Liver (tissue), 9 donors: Measurements from ENCODE around the gene DPH2. TPM values are rescaled to one million over a fixed set of nuclear protein-coding genes. Genes with fewer than 3 reads are reported as not detected.
A peak's percentile ranks its signal among the peaks of the same experiment; 100 is the strongest.

ENCODE experiments used
- DNase-seq: peaks from one replicate; pipeline ENCODE4 v3.0.0-alpha.2; 2017; ENCODE audit warnings: low spot score
- H3K27ac ChIP-seq, 2 donors: one replicate each; pipeline ENCODE4 v1.7.0; 2013; ENCODE audit warnings: inconsistent platforms in 2 of 2, low read length in 2 of 2, control low read depth in 1 of 2, low read depth in 1 of 2, mild to moderate bottlenecking in 1 of 2
- H3K27me3 ChIP-seq, 4 donors: one replicate each; pipeline versions ENCODE4 v1.6.1 to v1.7.0; 2013; ENCODE audit warnings: low read length in 3 of 4, inconsistent platforms in 1 of 4, mild to moderate bottlenecking in 1 of 4, moderate library complexity in 1 of 4; ENCODE audit not compliant: control insufficient read depth in 4 of 4, insufficient read depth in 4 of 4
- H3K36me3 ChIP-seq, 4 donors: one replicate each; pipeline versions ENCODE4 v1.6.1 to v1.7.0; 2013; ENCODE audit warnings: low read length in 3 of 4, mild to moderate bottlenecking in 3 of 4, low read depth in 1 of 4, moderate library complexity in 1 of 4; ENCODE audit not compliant: control insufficient read depth in 4 of 4, insufficient read depth in 3 of 4
- H3K4me1 ChIP-seq, 4 donors: one replicate each; pipeline versions ENCODE4 v1.6.1 to v1.7.0; 2013; ENCODE audit warnings: low read length in 3 of 4, mild to moderate bottlenecking in 3 of 4, moderate library complexity in 1 of 4; ENCODE audit not compliant: control insufficient read depth in 4 of 4, insufficient read depth in 4 of 4
- H3K4me3 ChIP-seq, 3 donors: one replicate each; pipeline versions ENCODE4 v1.6.1 to v1.7.0; 2013; ENCODE audit warnings: low read length in 3 of 3, control low read depth in 1 of 3, low read depth in 1 of 3, mild to moderate bottlenecking in 1 of 3
- H3K9ac ChIP-seq, 2 donors: one replicate each; pipeline ENCODE4 v1.7.0; 2013; ENCODE audit warnings: low read length in 2 of 2, mild to moderate bottlenecking in 2 of 2, moderate library complexity in 2 of 2, control low read depth in 1 of 2, low read depth in 1 of 2
- H3K9me3 ChIP-seq, 4 donors: one replicate each; pipeline versions ENCODE4 v1.6.1 to v1.7.0; 2013; ENCODE audit warnings: low read length in 3 of 4; ENCODE audit not compliant: control insufficient read depth in 4 of 4
- EGR1 ChIP-seq, 2 donors: IDR thresholded peaks; 2 replicates each; pipeline ENCODE4 v1.6.1; 2016 to 2018; ENCODE audit warnings: antibody characterized with exemption in 2 of 2, low read depth in 2 of 2
- FOXA1 ChIP-seq: IDR thresholded peaks from 2 replicates; pipeline ENCODE4 v1.6.1; 2016; ENCODE audit warnings: antibody characterized with exemption
- FOXA2 ChIP-seq: IDR thresholded peaks from 2 replicates; pipeline ENCODE4 v1.6.1; 2016; ENCODE audit warnings: antibody characterized with exemption
- GABPA ChIP-seq, 2 donors: IDR thresholded peaks in 1 of 2; conservative IDR thresholded peaks in 1 of 2; 2 replicates each; pipeline ENCODE4 v1.6.1; 2016; ENCODE audit warnings: antibody characterized with exemption in 2 of 2, mild to moderate bottlenecking in 1 of 2, moderate library complexity in 1 of 2
- HNF4A ChIP-seq, 2 donors: conservative IDR thresholded peaks; 2 replicates each; pipeline ENCODE4 v1.6.1; 2016; ENCODE audit warnings: antibody characterized with exemption in 2 of 2, mild to moderate bottlenecking in 2 of 2
- HNF4G ChIP-seq: IDR thresholded peaks from 2 replicates; pipeline ENCODE4 v1.6.1; 2016; ENCODE audit warnings: antibody characterized with exemption
- JUND ChIP-seq, 2 donors: IDR thresholded peaks; 2 replicates each; pipeline ENCODE4 v1.6.1; 2016; ENCODE audit warnings: antibody characterized with exemption in 2 of 2
- MAX ChIP-seq: IDR thresholded peaks from 2 replicates; pipeline ENCODE4 v1.6.1; 2016; ENCODE audit warnings: antibody characterized with exemption
- NR2F2 ChIP-seq: IDR thresholded peaks from 2 replicates; pipeline ENCODE4 v1.6.1; 2016; ENCODE audit warnings: antibody characterized with exemption
- RAD21 ChIP-seq, 2 donors: IDR thresholded peaks; 2 replicates each; pipeline ENCODE4 v1.6.1; 2016; ENCODE audit warnings: antibody characterized with exemption in 2 of 2, mild to moderate bottlenecking in 2 of 2
- RXRA ChIP-seq, 2 donors: IDR thresholded peaks; 2 replicates each; pipeline ENCODE4 v1.6.1; 2017 to 2018; ENCODE audit warnings: antibody characterized with exemption in 2 of 2, mild to moderate bottlenecking in 1 of 2
- SP1 ChIP-seq: IDR thresholded peaks from 2 replicates; pipeline ENCODE4 v1.6.1; 2018; ENCODE audit warnings: antibody characterized with exemption, mild to moderate bottlenecking
- TAF1 ChIP-seq: conservative IDR thresholded peaks from 2 replicates; pipeline ENCODE4 v1.6.1; 2016; ENCODE audit warnings: antibody characterized with exemption, mild to moderate bottlenecking
- YY1 ChIP-seq: IDR thresholded peaks from 2 replicates; pipeline ENCODE4 v1.6.1; 2016; ENCODE audit warnings: antibody characterized with exemption, mild to moderate bottlenecking
- WGBS: extraction: QIAGEN DNeasy Blood & Tissue Kit; methylation state at CpG from one replicate; pipeline ENCODE4 v1.1.7; 2013; 5-methylcytosine and 5-hydroxymethylcytosine counted together
- polyA plus RNA-seq, 2 donors: library from polyadenylated mRNA; stranded (reverse) in 1 of 2; unstranded in 1 of 2; fragments of 200-250 nt in 1 of 2; fragments of >200 nt in 1 of 2; fragmentation: Nextera tagmentation in 1 of 2; extraction: Ambion mirVana in 1 of 2; gene quantifications; one replicate each; pipeline versions ENCODE4 v1.2.1 to v1.2.3, GENCODE V29; 2013 to 2015
- total RNA-seq, 2 donors: library from RNA; depleted of rRNA; stranded (reverse); fragments of >200 nt; gene quantifications; one replicate each; pipeline ENCODE4 v1.2.3, GENCODE V29; 2014
- TF ChIP-seq, protein P1 (sequence below): IDR thresholded peaks from 2 replicates; pipeline ENCODE4 v1.6.1; 2016; ENCODE audit warnings: antibody characterized with exemption, mild to moderate bottlenecking
- TF ChIP-seq, protein P2 (sequence below): IDR thresholded peaks from 2 replicates; pipeline ENCODE4 v1.6.1; 2016; ENCODE audit warnings: antibody characterized with exemption
- TF ChIP-seq, protein P3 (sequence below): fragments of 150-350 bp; IDR thresholded peaks from 2 replicates; pipeline ENCODE4 v1.5.1; 2017; ENCODE audit warnings: improper control_type of control experiment, low read depth, low read length; ENCODE audit not compliant: missing input control
- TF ChIP-seq, protein P4 (sequence below): IDR thresholded peaks from 2 replicates; pipeline ENCODE4 v1.6.1; 2016; ENCODE audit warnings: antibody characterized with exemption
- donor health status: healthy.
- donor health status: healthy.
- donor health status: healthy.
- donor health status: healthy.
- donor health status: healthy.

The DPH2 gene
- total and polyA plus RNA-seq, 4 donors: 9.3 to 20.9 (median 15.4) TPM

GRCh38 chr1:43991476-43992231 lies 21.8 kb downstream of the DPH2 start, which contains the start of gene CCDC24:
Gene CCDC24, plus strand, starts transcription at chr1:43991599. Its CDS starts 280 bp downstream, at chr1:43991879.
- H3K27ac ChIP-seq: peak within 1 kb of the TSS; percentile 45 to 77
- H3K4me1 ChIP-seq: peaks cover 0 to 16% (median 7%) of the 10 kb centered on the region in 4 donors
- peak within 1 kb of the TSS; percentile 56 to 67 (median 59) for H3K4me3 ChIP-seq
- DNase-seq: peak; percentile 86
- TF ChIP-seq, protein P1, sequence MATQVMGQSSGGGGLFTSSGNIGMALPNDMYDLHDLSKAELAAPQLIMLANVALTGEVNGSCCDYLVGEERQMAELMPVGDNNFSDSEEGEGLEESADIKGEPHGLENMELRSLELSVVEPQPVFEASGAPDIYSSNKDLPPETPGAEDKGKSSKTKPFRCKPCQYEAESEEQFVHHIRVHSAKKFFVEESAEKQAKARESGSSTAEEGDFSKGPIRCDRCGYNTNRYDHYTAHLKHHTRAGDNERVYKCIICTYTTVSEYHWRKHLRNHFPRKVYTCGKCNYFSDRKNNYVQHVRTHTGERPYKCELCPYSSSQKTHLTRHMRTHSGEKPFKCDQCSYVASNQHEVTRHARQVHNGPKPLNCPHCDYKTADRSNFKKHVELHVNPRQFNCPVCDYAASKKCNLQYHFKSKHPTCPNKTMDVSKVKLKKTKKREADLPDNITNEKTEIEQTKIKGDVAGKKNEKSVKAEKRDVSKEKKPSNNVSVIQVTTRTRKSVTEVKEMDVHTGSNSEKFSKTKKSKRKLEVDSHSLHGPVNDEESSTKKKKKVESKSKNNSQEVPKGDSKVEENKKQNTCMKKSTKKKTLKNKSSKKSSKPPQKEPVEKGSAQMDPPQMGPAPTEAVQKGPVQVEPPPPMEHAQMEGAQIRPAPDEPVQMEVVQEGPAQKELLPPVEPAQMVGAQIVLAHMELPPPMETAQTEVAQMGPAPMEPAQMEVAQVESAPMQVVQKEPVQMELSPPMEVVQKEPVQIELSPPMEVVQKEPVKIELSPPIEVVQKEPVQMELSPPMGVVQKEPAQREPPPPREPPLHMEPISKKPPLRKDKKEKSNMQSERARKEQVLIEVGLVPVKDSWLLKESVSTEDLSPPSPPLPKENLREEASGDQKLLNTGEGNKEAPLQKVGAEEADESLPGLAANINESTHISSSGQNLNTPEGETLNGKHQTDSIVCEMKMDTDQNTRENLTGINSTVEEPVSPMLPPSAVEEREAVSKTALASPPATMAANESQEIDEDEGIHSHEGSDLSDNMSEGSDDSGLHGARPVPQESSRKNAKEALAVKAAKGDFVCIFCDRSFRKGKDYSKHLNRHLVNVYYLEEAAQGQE: peak; percentile 35
- peak in 1 of 2 donors; percentile 6 for TF ChIP-seq EGR1 (IDR thresholded peaks at IDR 0.05; ENCODE audit: low read depth in 2 of 2)
- TF ChIP-seq NR2F2: no peak
- TF ChIP-seq, protein P2, sequence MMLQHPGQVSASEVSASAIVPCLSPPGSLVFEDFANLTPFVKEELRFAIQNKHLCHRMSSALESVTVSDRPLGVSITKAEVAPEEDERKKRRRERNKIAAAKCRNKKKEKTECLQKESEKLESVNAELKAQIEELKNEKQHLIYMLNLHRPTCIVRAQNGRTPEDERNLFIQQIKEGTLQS: no peak
- TF ChIP-seq TAF1: no peak
- TF ChIP-seq SP1: no peak
- TF ChIP-seq RAD21 (IDR thresholded peaks at IDR 0.05): no peak
- TF ChIP-seq, protein P3, sequence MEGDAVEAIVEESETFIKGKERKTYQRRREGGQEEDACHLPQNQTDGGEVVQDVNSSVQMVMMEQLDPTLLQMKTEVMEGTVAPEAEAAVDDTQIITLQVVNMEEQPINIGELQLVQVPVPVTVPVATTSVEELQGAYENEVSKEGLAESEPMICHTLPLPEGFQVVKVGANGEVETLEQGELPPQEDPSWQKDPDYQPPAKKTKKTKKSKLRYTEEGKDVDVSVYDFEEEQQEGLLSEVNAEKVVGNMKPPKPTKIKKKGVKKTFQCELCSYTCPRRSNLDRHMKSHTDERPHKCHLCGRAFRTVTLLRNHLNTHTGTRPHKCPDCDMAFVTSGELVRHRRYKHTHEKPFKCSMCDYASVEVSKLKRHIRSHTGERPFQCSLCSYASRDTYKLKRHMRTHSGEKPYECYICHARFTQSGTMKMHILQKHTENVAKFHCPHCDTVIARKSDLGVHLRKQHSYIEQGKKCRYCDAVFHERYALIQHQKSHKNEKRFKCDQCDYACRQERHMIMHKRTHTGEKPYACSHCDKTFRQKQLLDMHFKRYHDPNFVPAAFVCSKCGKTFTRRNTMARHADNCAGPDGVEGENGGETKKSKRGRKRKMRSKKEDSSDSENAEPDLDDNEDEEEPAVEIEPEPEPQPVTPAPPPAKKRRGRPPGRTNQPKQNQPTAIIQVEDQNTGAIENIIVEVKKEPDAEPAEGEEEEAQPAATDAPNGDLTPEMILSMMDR: no peak
- TF ChIP-seq, protein P4, sequence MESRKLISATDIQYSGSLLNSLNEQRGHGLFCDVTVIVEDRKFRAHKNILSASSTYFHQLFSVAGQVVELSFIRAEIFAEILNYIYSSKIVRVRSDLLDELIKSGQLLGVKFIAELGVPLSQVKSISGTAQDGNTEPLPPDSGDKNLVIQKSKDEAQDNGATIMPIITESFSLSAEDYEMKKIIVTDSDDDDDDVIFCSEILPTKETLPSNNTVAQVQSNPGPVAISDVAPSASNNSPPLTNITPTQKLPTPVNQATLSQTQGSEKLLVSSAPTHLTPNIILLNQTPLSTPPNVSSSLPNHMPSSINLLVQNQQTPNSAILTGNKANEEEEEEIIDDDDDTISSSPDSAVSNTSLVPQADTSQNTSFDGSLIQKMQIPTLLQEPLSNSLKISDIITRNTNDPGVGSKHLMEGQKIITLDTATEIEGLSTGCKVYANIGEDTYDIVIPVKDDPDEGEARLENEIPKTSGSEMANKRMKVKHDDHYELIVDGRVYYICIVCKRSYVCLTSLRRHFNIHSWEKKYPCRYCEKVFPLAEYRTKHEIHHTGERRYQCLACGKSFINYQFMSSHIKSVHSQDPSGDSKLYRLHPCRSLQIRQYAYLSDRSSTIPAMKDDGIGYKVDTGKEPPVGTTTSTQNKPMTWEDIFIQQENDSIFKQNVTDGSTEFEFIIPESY: no peak
- no peak for TF ChIP-seq HNF4G
- no peak for TF ChIP-seq FOXA1
- no peak for TF ChIP-seq FOXA2
- peak; percentile 67 to 71 for TF ChIP-seq RXRA (IDR thresholded peaks at IDR 0.05)
- peak; percentile 47 for TF ChIP-seq YY1
- TF ChIP-seq JUND (IDR thresholded peaks at IDR 0.05): peak in 1 of 2 donors; percentile 16
- no peak for TF ChIP-seq MAX
- TF ChIP-seq HNF4A (conservative IDR thresholded peaks at IDR 0.05): peak; percentile 25 to 40
- peak in 1 of 2 donors; percentile 75 for TF ChIP-seq GABPA (IDR thresholded peaks at IDR 0.05 in 1 of 2, conservative IDR thresholded peaks at IDR 0.05 in 1 of 2)
- H3K9ac ChIP-seq: peak within 1 kb of the TSS in 1 of 2 donors; percentile 21
- no peaks in the 10 kb centered on the region for H3K36me3 ChIP-seq
- WGBS: 1% methylated on average over 66 of the region's 66 CpGs
- H3K9me3 ChIP-seq: no peaks in the 10 kb centered on the region
- no peaks in the 10 kb centered on the region for H3K27me3 ChIP-seq
